ENCODE data around the gene KDM5A. TPM values are rescaled to one million over a fixed set of nuclear protein-coding genes. Genes with fewer than 3 reads are reported as not detected.
A peak's percentile ranks its signal among the peaks of the same experiment; 100 is the strongest.

Gene KDM5A
- polyA plus RNA-seq, 2 of the 4 experiments (the other 2 are of a cell fraction) = 18.8 to 42.6 TPM

GRCh38 chr12:254039-254438 is 135.1 kb downstream of the KDM5A start (continued):
- TF ChIP-seq CHD2 (IDR thresholded peaks at IDR 0.05; ENCODE audit: low read length, partially characterized antibody) = no peak
- no peak for TF ChIP-seq POLR2AphosphoS2 (conservative IDR thresholded peaks at IDR 0.05; ENCODE audit: low read length)
- no peak for TF ChIP-seq KDM5A (IDR thresholded peaks at IDR 0.05)
- no peak for TF ChIP-seq JUN (IDR thresholded peaks at IDR 0.05)
- TF ChIP-seq HOXB5 (CRISPR knock-in tag; IDR thresholded peaks at IDR 0.05) = no peak
- no peak for TF ChIP-seq MAX (IDR thresholded peaks at IDR 0.05)
- TF ChIP-seq HOXB13 (CRISPR knock-in tag; IDR thresholded peaks at IDR 0.05; ENCODE audit: low read depth) = no peak

- WGBS (ENCODE audit: missing lambda C conversion rate) = 67% methylated on average over 12 of the region's 12 CpGs
- no peaks in the 10 kb centered on the region for H3K9me3 ChIP-seq
- FAIRE-seq (no peak), ATAC-seq (peak in 1 of 2 experiments; percentile 17; a peak in 2 of 6 replicates), DNase-seq (ENCODE audit: low read depth in 1 of 2, low spot score in 1 of 2) (no peak)
- ChIA-PET POLR2A (no interaction called here), CTCF (interaction anchor here (0.6 kb wide), 1 partner anchor 237 kb away, joined by 3 read pairs; no protein-coding TSS in a partner anchor)
- H3K4me2 ChIP-seq = no peak overlapping the region
- H3K27ac ChIP-seq = no peak overlapping the region
- H3K4me3 ChIP-seq = no peak overlapping the region
- no peak for TF ChIP-seq GATA3 (IDR thresholded peaks at IDR 0.05; ENCODE audit: borderline replicate concordance)
- no peak for TF ChIP-seq HDAC2 (IDR thresholded peaks at IDR 0.05)
- TF ChIP-seq PHF8 (IDR thresholded peaks at IDR 0.05; ENCODE audit: borderline replicate concordance, low read depth) = no peak
- no peak for TF ChIP-seq REST (IDR thresholded peaks at IDR 0.05)
- TF ChIP-seq SREBF2 (IDR thresholded peaks at IDR 0.05) = no peak
- no peak for TF ChIP-seq KDM5A (IDR thresholded peaks at IDR 0.05)
- TF ChIP-seq RFX5 (IDR thresholded peaks at IDR 0.05) = no peak
- no peak for TF ChIP-seq ELK1 (IDR thresholded peaks at IDR 0.05; ENCODE audit: low read depth, low read length)
- TF ChIP-seq NR3C1 (IDR thresholded peaks at IDR 0.05) = no peak
- no peak for TF ChIP-seq TFCP2L1 (CRISPR knock-in tag; IDR thresholded peaks at IDR 0.05)
- no peak for TF ChIP-seq ZC3H11A (IDR thresholded peaks at IDR 0.05)
- no peak for TF ChIP-seq ZSCAN20 (CRISPR knock-in tag; IDR thresholded peaks at IDR 0.05)
- TF ChIP-seq MAFK (IDR thresholded peaks at IDR 0.05; ENCODE audit: partially characterized antibody) = no peak
- TF ChIP-seq CBX8 (IDR thresholded peaks at IDR 0.05) = no peak
- TF ChIP-seq E2F6 (IDR thresholded peaks at IDR 0.05; ENCODE audit: borderline replicate concordance, low read depth) = no peak
- no peak for TF ChIP-seq CTCF (IDR thresholded peaks at IDR 0.05)
- no peaks in the 10 kb centered on the region for H3K4me1 ChIP-seq
These were observed 135.8 kb downstream of the KDM5A start for GRCh38 chr12:253116-253831.
